Activated CD4-positive, alpha-beta T cell treated with anti-CD3 and anti-CD28 coated beads, Interleukin-2, amount 50 U/mL, for 4 hours (primary cell): Measurements from ENCODE around the gene DOK5.
A peak's percentile ranks its signal among the peaks of the same experiment; 100 is the strongest.

Experiments
- DNase-seq, 2 experiments: peaks; one replicate each; pipeline ENCODE4 v3.0.0-alpha.2; 2020

Gene DOK5

DNA sequence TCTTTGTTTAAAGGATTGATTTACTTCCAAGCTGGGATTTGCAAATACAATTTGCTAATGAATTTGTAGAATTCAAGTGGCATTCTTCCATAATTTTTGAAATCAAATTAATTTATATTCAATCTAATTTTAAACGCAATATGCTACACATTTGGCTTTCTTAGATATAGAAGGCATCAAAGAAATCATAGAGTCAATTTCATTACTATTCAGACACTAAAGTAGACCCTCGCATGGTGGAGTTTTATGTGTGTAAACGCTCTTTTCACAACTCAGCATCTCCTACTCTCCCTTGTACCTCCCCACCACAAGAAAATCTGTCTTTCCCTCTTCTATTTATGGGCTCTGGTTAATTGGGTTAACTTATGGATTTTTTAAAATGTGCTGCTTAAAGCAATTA, 144.3 kb downstream of the DOK5 start:
- no peak for DNase-seq

- no peak for DNase-seq
Measured at GRCh38 chr20:54620611-54621010, 145.2 kb downstream of the DOK5 start.

DNA sequence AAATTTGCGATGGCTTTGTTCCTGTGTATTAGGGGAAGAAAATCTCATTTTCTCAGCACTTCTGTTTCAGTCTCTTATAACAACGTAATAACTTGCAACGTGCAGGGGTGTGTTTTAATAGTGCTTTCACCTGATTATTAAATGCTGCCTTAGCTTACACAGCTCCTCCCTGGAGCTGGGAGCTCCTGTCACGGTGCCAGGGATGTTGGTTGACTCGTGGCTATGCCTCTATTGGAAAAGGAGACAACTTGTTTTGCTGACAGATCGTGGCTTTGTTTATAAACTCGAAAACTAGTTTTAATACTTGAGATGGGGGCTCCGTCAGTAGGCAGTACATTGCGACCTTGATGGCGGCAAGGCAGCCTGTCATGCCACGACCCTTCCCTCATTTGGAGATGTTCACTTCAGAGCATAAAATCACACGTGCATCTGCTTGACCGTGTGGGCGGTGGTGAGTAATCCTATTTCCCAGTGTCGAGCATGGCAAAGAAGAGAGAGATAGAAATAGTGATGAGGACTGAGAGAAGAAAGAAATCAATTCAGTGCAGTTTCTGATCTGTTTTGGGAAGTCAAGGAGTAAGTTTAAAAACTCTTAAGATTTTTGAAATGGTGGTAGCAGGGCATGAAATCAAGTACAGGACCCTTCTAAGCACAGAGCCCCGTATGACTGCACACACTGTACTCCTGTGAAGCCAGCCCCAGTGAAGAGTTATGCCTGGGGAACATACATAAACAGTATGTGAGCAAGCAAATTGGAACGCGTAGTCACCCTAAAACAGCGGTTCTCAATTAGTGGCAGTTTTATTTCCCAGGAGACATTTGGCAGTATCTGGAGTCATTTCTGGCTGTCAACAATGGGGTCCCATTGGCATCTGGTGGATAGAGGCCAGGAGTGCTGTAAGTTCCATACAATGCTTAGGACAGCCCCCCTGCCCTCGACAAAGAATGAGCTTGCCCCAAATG, 147.2 kb downstream of the DOK5 start:
- no peak for DNase-seq

- DNase-seq = no peak
Measured at GRCh38 chr20:54623991-54624569, 148.7 kb downstream of the DOK5 start.

- DNase-seq = no peak
Measured at GRCh38 chr20:54624706-54625390, 149.5 kb downstream of the DOK5 start.

DNA sequence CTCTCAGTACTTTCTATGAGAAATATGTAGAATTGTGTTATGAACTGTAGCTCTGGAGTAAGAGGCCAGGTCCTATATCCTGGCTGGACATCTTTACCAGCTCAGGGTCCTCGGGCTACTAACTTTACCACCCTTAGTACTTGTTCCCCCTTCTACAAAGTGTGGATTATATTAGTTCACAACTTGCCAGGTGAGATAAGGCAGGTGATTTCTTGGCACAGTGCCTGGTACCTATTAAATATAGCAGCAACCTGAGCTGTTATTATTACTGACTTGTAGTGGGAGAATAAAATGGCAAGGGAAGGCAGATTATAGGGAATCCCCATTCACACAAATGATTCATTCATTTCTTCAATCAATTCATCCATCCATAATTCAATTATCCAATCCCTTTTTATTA, 150.1 kb downstream of the DOK5 start:
- DNase-seq = no peak

- DNase-seq = no peak
Measured at GRCh38 chr20:54626126-54626525, 150.7 kb downstream of the DOK5 start.

DNA sequence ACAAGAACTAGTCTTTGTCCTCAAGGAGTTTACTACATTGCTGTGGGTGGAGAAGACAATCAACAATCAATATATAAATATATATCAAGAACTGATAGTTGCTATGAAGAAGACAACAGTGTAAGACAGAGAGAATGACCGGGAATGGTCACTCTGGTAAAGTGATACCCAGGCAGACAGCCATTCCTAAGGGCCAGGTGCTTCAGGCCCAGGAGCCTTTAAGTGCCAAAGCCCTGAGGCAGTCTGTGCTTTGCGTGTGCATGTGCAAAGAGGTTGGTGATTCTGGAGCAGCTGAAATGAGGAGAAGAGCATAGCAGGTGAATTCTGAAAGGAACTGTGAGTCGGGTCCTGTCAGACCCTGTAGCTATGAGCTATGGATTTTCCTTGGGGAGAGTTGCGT, 154.2 kb downstream of the DOK5 start:
- DNase-seq = no peak

GRCh38 chr20:54630582-54630981, 155.2 kb downstream of the DOK5 start:
- DNase-seq = no peak

- no peak for DNase-seq
Measured at GRCh38 chr20:54631059-54631458, 155.7 kb downstream of the DOK5 start.

DNA sequence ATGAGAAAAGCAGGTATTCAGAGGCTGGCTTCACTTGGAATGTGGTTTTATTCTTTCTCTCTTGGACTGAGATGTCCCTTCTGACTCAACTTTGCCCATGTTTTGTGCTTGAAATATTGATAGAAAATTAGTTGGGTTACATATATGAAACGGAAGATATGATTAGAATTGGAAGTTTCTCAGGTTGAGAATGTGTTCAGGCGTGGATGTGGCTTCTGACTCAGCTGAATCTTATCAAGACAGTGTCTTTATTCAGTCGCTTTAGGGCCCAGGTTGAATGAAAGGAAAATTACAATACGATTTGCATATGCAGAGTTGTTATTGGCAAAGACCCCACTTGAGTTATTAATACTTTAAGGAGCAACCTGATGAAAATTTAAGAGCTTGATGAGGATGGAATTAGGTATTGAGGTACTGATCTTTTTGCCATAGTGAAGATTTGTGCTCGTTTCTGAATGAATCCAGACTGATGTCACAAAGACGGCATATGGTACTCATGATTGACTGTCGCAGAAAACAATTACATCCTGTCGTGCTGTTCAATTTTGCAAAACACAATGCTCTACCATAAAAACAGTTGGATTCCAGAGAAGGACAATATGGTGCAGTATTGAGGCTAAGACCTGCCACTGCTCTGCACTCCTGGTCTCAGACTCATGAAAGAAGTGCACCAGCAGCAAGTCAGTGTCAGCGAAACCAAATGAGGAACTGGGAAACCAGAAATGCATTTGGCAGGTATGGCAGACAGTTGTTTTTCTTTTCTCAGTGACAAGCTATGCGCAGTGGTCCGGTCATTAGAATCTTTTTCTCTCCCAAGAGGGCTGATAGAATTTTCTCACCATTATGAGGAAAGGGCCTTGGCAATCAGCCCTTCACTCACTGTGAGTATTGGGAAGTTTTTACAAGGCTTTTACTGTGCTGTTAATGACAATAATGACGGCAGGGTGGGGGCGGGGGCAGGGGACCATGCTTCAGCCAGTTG, 158.3 kb downstream of the DOK5 start:
- no peak for DNase-seq

DNA sequence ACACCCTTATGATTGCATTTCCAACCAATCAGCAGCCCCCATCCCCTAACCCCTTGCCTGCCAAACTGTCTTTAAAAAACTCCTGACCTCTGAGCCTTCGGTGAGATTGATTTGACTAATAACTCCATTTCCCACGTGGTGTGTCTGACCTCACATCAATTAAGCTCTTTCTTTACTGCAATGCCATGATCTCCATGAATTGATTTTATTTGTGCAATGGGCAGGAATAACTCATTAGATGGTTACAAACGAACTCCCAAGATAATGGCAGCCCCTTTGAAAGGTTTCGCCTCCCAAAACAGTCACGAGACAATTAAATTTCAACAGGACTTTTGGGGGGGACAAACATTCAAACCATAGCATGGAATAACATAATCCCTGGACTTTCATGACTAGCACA, 161.2 kb downstream of the DOK5 start:
- DNase-seq = no peak

- DNase-seq = no peak
Measured at GRCh38 chr20:54639941-54640340, 164.5 kb downstream of the DOK5 start.

GRCh38 chr20:54640800-54641199, 165.4 kb downstream of the DOK5 start:
- no peak for DNase-seq

- DNase-seq = no peak
Measured at GRCh38 chr20:54642864-54643667, 167.7 kb downstream of the DOK5 start.

DNA sequence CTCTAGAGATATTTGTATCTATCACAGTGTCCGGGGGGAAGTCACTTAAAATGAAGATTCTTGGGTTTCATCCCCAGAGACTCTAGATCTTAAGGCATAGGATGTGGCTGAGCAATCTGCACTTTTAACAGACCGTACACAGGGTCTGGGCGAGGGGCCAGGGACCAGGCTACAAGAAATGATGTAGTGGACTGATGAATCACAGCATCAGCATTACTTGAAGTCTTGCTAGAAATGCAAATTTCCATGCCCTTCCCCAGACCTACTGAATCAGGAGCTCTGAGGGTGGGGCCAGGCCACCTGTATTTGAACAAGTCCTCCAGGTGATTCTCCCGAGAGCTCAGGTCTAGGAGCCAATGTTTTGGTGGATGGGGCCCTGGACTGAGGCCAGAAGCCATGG, 168.4 kb downstream of the DOK5 start:
- DNase-seq = no peak

DNA sequence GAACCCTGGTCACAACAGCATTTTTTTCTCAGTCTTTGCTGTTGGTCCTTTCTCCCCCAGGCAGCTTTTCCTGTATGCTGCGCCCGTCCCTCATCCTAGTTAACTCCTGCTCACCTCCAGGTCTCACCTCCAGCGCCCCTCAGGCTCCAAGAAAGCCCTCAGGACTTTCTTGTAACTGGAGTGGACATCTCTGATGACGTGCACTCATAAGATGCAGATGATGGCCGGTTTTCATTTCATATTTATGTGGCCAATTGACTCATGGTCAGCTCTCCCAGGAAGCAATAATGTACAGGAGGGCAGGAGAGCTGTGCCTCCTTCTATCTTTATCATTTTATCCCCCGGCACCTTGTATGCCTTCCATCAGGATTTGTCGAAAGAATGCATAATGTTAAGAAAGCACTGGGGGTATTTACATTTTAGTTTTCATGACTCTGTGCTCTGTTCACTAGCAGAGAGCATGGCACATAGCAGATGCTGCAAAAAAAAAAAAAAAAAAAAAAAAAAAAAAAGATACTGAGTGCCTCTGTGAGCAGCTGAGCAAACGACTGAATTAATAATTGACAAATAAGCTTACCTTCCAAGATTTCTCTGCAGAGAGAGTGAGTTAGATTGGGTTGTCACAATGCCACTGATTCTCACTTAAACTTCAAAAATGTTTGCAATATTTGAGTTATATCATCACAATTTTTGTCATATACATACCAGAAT, 170.2 kb downstream of the DOK5 start:
- DNase-seq = no peak

- DNase-seq = no peak
Measured at GRCh38 chr20:54646156-54646517, 170.7 kb downstream of the DOK5 start.

DNA sequence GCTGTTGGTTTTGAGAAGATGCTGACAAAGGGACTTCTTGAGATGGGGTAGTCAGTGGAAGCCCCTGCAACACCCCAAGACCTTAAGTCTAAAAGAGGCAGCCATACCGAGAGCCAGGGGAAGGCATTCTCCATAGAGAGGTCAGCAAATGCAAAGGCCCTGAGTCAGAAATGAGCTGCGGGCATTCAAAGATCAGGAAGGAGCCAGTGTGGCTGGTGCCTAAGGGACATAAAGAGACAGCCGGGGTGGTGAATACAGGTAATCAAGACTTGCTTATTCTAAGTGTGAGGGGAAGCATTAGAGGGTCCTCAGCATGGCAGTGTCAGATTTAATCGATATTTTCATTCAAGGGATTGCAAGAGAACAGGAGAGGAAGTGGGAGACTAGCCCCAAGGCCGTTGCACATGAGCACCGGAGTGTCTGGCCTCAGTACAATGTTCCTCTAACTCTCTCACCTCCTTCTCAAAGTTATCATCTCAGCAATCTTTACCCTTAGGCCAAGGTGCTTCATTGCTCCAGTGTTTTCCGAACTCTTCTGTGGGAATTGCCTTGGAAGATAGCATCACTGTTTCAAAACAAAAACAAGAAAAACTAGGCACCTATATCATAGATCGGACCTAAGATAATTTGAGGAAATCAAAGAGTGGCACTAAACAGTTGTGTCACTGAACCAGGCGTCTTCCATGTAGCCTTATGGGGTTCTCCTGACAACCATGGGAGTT, 173.2 kb downstream of the DOK5 start:
- no peak for DNase-seq

- peak; percentile 52 for DNase-seq
Measured at GRCh38 chr20:54649511-54649962, 174.1 kb downstream of the DOK5 start.
